GM20431 (cell line): ENCODE measurements around the gene RCAN3.
"Not testable (repeated sequence)": the region's sequence is repeated elsewhere in the genome, so short reads cannot be mapped to it uniquely, and the experiment has no call there.

Source experiments
- in situ Hi-C: fragments of 300-500 bp; cut with MseI, MboI; formaldehyde crosslinking; loops from one replicate; pipeline ENCODE4 v1.15.0; 2020; ENCODE audit warnings: low sequenced_read_pairs; ENCODE audit not compliant: unreplicated experiment

The RCAN3 gene

GRCh38 chr1:24502709-24503058, at the start of gene RCAN3:
Gene RCAN3 (plus strand): TSS chr1:24502836. CDS start chr1:24514373, 11,537 bp downstream.
- in situ Hi-C loops: no loop called here

DNA sequence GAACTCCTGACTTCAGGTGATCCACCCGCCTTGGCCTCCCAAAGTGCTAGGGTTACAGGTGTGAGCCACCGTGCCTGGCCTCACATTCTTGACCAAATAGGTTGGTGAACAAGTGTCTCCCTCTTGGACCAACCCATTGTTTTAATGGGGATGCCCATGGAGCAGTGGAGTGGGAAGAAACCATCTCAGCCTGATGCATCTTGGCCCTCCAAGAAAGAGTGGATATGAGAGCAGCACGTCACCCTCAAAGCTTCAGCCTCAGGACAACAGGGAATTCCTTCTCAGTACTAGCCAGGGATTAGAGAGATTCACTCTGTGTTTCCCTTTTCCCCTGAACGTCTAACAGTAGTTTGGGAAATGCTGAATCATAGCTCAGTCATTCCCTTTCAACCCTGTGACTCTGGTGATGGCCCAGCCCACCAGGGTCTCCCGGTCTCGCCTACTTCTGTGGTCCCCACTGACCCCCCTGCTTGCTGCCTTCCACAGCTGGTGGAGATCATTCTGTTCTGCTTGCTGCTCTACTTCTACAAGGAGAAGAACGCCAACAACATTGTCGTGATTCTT, 49.6 kb upstream of the RCAN3 start:
- in situ Hi-C loops: no loop called here

DNA sequence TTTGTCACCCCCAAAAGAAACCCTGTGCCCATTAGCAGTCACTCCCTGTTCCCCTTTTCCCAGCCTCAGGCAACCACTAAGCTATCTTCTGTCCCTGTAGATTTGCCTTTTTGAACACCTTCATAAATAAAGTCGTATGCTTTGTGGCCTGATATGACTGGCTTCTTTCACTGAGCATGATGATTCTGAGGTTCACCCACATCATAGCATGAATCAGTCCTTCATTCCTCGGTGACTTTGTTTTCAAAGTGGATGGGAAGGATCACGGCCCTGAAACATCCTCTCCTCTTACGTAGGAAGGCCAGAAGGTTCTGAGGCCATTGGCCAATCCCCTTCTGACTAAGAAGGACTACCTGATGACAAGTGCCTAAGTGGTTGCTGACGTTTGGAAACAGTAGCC, 48.0 kb upstream of the RCAN3 start:
- in situ Hi-C loops: no loop called here

GRCh38 chr1:24455272-24455671, 47.4 kb upstream of the RCAN3 start:
- in situ Hi-C loops: no loop called here

DNA sequence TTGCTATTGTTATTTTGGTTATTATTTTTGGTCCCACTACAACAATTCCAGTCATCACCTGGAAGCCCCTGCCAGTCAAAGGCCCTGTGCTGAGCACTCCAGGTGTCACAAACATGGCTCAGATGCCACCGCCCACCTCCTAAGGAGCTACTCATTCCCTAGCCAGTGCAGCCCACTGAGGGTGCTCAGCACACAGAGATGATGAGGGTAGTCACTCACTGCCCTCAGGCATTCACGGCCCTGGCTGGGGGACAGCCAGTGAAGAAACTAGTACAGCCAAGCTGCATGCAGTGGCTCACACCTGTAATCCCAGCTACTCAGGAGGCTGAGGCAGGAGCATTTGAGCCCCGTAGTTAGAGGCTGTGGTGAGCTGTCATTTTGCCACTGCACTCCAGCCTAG, 44.8 kb upstream of the RCAN3 start:
- in situ Hi-C loops: no loop called here

GRCh38 chr1:24459551-24460266, 42.9 kb upstream of the RCAN3 start:
- in situ Hi-C loops: no loop called here

GRCh38 chr1:24462128-24462527, 40.5 kb upstream of the RCAN3 start:
- in situ Hi-C loops: not testable (repeated sequence)

DNA sequence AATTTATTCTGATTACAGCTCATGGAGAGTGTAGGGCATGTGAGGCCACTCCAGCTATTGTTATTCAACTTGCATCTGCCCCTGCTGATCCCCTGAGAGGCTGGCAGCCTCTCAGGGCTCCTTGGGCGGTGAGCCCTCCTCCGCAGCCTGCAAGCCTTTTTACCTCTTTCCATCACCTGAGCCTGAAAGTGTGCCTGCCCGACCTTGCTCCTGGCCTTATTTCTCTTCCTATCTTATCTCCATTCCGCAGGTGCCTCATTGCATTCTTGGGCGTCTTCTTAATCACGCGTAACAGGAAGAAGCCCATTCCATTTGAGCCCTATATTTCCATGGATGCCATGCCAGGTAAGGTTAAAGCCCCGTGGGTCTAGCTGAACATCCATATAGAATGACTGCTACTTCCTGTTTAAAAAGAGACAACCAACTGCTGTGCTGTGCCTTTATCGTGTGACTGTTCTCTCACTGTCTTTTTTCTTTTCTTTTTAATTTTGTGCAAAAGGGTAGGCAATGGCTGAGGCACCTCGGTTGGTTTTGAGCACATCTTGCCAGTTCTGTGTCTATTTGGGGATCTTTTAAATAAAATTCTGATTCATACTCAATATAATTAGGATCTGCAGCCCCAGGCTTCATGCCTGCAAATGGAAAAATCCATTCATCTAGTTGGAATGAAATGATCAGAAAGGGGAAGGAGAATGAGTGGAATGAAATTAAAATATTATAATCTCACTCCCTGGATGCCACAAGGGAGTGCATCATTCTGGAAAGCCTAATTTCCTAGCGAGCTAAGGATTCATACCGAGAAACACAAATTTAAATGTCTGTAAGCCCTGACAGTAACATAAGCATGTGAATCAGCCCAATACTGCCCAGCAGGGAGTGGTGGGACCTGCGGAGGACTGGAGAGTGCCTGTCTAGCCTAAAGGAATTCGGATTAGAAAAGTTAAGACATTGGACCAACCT, 38.6 kb upstream of the RCAN3 start:
- in situ Hi-C loops: no loop called here

- in situ Hi-C loops: no loop called here
Measured at GRCh38 chr1:24465099-24465498, 37.5 kb upstream of the RCAN3 start.

DNA sequence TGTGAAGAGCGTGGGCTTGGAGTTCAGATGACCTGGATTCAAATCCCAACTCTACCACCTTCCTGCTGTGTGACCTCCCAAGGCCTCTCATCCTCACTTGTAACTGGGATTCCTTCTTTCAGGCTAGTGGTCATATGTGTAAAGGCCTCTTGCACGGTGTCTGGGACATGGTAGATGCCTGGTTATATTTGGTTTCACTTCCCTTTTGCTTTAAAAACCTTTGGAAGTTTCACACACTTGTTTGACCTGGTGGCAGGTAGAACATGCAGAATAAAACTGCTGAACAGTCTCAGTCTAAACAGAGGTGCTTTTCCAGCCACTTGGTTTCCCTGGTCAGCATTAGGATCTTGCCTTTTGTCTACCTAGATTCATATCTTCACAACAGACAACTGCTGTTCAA, 37.0 kb upstream of the RCAN3 start:
- in situ Hi-C loops: no loop called here

- in situ Hi-C loops: no loop called here
Measured at GRCh38 chr1:24468685-24469316, 33.8 kb upstream of the RCAN3 start.

DNA sequence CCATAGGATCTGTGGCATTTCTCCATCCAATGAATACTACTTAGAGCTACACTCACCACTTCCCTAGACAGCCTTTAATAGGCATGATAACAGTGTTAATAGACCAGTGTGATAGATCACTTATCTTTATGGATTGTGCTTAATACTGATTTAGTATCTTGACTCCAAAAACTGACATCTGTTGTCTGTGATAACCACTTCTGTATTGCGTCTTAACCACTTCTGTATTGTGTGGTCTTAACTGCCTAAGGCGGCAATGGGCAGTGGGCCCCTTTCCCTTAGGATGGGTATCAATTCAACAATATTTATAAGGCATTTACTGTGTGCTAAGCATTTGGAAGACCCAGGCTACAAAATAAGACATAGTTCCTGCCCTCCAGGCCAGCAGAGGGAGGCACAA, 32.0 kb upstream of the RCAN3 start:
- in situ Hi-C loops: no loop called here

GRCh38 chr1:24472527-24473251, 29.9 kb upstream of the RCAN3 start:
- in situ Hi-C loops: no loop called here

DNA sequence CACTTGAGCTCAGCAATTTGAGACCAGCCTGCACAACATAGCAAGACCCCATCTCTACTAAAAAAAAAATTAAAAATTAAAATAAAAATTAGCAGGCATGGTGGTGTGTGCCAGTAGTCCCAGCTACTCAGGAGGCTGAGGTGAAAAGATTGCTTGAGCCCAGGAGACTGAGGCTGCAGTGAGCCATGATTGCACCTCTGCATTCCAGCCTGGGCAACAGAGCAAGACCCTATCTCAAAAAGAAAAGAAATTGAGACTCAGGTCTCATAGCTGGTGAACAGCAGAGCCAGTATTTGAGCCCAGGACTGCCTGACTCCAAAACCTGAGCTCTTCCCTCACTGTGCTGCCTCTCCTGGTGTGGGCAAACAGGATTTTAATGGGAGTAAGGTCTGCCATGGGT, 28.4 kb upstream of the RCAN3 start:
- in situ Hi-C loops: no loop called here

GRCh38 chr1:24475700-24476099, 26.9 kb upstream of the RCAN3 start:
- in situ Hi-C loops: no loop called here

DNA sequence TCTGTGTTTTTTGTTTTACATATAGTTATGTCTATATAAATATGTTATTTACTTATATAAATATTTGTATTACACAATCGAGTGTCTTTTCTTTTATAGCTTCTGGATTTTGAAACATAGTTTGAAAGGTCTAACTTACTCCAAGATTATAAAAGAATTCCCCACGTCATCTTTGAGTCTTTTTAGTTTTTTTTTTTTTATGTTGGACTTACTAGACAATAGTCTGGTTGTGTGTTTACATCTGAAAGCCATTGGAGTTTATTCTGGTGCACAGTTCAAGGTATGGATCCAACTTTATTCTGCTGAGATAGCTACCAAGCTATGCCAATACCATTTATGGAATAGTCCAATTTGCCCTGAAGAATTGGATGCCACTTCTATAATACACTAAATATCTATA, 26.1 kb upstream of the RCAN3 start:
- in situ Hi-C loops: no loop called here

DNA sequence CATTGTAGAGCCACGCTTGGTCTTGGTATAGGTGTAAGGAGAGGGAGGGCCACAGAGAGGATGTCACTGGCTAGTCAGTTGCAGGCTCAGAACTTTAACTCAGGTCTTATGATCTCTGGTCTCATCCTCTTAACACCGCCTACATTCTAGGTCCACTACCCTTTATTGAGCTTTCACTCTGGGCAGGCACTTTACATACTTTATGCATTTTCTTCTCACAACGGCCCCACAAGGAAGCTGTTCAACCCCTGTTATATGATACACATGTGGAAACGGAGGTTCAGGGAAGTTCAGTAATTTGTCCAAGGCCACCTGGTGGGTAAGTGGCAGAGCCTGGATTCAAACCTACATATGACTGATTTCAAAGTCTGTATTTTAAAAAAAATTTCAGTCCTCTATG, 25.3 kb upstream of the RCAN3 start:
- in situ Hi-C loops: no loop called here

GRCh38 chr1:24481101-24481500, 21.5 kb upstream of the RCAN3 start:
- in situ Hi-C loops: no loop called here

GRCh38 chr1:24481843-24482610, 20.6 kb upstream of the RCAN3 start:
- in situ Hi-C loops: no loop called here
